GM19328 (cell line): Measurements from ENCODE around the gene SLC44A4.
"Not testable (repeated sequence)": the region's sequence is repeated elsewhere in the genome, so short reads cannot be mapped to it uniquely, and the experiment has no call there.

Experiments used
- ATAC-seq: cut with Tn5 transposase; IDR thresholded peaks from one replicate; pipeline ENCODE4 v1.9.1; 2021; ENCODE audit warnings: mild to moderate bottlenecking, moderate library complexity; ENCODE audit not compliant: unreplicated experiment

Gene SLC44A4

DNA sequence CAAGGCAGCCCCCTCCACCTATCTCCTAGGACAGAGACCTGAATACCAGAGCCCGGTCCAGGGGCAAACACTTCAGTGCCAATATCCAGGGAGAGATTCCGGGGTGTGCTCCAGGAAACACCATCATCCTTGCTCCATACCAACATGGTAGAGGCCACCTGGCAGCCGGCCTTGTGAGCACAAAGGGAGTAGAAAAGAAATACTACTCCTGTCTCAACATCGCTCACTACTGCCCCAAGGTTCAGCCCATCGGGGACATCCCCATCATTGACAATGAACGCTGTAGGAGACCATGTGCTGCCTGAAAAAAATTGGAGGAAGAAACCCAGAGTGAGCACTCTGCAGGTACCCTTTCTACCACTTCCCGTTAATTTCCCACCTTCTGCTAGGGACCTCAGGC is 17.6 kb downstream of the SLC44A4 start:
- ATAC-seq, result no peak

DNA sequence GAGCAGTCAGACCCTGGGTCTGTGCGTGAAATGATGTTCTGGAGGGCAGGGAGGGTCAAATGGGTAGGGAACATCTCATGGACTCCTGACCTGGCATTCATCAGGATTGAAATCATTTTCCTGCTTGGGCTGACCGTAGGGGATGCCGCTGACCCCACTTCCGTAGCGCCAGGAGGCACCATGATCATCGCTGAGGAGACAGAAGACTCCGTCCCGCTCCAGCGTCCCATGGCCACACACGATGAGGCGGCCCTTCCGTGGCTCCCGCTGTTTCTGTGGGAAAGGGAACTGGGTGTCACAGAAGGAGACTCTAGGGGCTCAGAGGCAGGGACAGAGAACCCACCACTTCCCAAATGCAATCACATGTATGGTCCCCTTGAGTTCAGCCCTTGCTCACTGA is 18.4 kb downstream of the SLC44A4 start:
- ATAC-seq, result no peak

DNA sequence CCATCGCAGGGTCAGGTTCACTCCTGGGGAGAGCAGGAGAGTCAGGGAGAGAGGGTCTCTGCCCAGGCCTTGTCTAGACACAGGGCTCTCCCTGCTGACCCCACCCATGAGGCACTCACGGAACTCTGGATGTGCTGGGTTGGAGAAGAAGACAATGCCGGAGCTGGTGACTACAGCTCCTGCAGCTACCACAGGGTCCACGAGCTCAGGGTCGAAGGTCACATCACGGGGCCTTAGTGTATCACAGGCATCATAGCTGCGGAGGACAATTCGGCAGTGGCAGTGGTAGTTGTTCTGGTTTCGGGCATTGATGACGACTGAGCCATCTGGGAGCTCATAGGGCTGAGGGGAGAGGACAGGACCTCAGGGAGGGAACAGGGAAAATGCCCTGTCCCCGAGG is 18.9 kb downstream of the SLC44A4 start:
- no peak for ATAC-seq

DNA sequence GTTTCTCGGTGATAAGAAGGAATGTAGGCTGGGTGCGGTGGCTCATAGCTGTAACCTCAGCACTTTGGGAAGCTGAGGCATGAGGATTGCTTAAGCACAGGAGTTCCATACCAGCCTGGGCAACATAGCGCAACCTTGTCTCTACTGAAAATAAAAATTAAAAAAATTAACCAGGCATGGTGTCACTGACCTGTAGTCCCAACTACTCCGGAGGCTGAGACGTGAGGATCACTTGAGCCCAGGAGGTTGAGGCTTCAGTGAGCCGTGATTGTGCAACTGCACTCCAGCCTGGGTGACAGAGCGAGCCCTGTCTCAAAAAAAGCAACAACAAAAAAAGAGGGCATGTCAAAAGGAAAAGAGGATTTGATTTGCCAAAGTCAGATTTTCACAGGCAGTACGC is 20.1 kb downstream of the SLC44A4 start:
- no peak for ATAC-seq

DNA sequence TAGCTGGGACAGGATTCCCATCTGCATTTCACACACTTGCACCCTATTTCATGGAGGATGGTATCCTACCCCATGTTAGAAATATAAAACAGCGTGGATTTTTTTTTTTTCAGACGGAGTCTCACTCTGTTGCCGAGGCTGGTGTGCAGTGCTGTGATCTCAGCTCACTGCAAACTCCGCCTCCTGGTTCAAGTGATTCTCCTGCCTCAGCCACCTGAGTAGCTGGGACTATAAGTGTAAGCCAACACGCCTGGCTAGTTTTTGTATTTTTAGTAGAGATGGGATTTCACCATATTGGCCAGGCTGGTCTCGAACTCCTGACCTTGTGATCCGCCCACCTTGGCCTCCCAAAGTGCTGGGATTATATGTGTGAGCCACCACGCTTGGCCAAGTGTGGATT is 21.0 kb downstream of the SLC44A4 start:
- ATAC-seq, result not testable (repeated sequence)

DNA sequence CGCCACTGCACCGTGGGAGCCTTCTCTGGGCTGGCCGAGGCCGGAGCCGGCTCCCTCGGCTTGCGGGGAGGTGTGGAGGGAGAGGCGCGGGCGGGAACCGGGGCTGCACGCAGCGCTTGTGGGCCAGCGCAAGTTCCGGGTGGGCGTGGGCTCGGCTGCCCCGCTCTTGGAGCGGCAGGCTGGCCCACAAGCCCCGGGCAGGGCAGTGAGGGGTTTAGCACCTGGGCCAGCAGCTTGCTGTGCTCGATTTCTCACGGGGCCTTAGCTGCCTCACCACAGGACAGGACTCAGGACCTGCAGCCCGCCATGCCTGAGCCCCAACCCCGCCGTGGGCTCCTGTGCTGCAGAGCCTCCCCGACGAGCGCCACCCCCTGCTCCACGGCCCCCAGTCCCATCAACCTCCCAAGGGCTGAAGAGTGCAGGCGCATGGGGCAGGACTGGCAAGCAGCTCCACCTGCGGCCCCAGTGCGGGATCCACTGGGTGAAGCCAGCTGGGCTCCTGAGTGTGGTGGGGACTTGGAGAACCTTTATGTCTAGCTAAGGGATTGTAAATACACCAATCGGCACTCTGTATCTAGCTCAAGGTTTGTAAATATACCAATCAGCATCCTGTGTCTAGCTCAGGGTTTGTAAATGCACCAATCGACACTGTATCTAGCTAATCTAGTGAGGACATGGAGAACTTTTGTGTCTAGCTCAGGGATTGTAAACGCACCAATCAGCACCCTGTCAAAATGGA is 26.6 kb downstream of the SLC44A4 start:
- ATAC-seq, result not testable (repeated sequence)

DNA sequence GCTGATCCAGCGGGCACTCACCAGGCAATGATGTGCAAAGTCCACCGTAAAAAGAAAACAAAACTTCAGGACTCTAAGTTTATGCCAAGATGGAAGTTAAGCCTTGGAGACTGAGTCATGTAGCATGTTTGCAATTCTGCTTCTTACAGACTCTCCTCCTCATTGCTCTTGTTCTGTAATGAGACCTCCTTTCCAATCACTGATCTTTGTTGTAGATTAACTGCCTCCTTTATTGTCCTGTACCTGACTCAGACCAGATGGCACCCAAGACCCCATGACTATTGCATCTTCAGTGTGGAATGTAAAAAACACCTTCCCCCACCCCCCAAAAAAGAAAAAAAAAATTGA is 27.3 kb downstream of the SLC44A4 start:
- no peak for ATAC-seq

DNA sequence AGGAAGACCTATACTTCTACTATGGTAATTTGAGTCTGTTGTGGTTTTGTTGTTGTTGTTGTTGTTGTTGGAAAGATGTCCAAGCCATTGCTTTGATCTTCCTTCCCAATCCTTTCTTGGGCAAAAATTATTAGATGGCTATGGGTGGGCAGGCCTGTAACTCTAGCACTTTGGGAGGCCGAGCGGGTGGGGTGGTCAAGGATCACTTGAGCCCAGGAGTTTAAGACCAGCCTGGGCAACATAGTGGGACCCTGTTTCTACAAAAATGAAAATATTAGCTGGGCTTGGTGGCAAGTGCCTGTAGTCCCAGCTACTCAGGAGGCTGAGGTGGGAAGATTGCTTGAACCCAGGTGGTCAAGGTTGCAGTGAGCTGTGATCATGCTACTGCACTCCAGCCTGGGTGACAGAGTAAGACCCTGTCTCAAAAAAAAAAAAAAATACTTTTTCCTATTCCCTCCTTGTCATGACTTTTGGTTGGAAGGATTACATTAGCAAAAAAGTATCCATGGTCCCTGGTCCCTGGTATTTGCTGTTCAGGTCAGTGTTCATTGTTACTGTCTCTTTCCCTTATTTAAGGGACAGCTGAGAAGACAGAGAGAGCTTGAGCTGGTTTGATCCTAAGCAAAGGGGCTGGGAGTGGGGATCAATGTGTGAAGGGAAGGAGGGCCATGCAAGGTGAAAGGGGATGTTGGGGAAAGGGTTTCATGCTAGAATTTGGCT is 27.9 kb downstream of the SLC44A4 start:
- no peak for ATAC-seq

DNA sequence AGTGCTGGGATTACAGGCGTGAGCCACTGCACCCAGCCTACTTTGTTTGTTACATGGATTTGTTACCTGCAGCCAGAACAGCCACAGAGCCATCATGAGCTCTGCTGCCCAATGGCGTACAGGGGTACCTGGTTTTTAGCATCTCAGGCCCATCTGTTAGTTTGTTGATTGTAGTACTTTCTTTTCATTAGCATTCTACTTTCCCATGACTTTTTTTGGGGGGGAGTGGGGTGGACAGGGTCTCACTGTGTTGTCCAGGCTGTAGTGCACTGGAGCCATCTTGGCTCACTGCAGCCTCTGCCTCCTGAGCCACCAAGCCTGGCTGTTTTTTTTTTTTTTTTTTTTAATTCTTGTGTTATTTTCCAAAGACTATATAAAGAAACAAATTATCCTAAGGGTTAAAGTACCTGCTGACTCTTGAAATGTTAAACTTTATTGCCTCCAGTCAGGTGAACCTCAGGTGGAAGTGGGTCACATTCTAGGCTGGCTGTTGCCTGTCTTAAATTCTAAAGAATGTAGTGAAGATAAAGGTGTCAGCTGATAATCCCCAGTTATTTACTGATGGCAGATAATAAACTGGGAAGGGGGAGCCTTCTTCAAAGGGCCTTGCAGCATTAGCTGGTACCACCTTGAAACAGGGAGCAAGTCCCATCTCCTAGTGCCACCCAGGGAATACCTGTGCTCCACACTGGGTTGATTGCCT is 31.4 kb downstream of the SLC44A4 start:
- no peak for ATAC-seq

DNA sequence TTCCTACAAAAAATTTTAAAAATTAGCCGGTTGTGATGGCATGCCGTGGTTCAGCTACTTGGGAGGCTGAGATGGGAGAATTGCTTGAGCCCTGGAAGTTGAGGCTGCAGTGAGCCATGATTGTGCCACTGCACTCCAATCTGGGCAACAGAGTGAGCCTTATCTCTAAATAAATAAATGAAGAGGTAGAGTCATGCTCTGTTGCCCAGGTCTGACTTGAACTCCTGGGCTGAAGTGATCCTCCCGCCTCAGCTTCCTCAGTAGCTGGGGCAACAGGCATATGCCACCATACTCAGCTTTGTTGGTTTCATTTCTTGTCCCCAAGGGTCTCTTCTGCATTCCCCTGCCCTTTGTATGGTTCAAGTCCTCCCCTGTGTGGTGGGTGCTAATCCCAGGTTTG is 34.3 kb downstream of the SLC44A4 start:
- ATAC-seq, result no peak

DNA sequence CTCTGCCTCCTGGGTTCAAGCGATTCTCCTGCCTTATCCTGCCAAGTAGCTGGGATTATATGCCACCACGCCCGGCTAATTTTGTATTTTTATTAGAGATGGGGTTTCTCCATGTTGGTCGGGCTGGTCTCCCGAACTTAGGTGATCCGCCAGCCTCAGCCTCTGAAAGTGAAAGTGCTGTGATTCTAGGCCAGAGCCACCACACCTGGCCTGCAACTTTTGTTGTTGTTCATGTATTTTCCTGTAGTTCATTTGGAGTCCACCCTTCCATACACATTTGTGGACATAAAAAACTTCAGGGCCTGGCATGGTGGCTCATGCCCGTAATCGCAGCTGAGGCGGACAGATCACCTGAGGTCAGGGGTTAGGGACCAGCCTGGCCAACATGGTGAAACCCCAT is 36.7 kb downstream of the SLC44A4 start:
- no peak for ATAC-seq

DNA sequence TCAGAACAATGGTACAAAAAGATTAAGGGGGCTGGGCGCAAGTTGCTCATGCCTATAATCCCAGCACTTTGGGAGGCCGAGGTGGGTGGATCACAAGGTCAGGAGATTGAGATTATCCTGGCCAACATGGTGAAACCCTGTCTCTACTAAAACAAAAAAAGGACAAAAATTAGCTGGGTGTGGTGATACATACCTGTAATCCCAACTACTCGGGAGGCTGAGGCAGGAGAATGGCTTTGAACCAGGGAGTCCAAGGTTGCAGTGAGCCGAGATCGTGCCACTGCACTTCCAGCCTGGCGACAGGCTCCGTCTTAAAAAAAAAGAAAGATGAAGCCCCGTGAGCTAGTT is 39.0 kb downstream of the SLC44A4 start:
- ATAC-seq, result not testable (repeated sequence)

DNA sequence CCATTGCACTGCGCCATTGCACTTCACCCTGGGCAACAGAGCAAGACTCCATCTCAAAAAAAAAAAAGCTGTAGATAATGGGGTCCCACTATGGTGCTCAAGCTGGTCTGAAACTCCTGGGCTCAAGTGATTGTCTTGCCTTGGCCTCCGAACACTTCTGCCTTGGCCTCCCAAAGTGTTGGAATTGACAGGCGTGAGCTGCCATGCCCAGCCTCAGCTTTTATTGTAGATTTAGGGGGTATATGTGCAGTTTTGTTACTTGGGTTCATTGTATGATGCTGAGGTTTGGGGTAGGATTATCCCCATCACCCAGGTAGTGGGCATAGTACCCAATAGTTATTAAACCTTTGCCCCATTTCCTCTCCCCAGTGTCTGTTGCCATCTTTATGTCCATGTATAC is 39.8 kb downstream of the SLC44A4 start:
- no peak for ATAC-seq

DNA sequence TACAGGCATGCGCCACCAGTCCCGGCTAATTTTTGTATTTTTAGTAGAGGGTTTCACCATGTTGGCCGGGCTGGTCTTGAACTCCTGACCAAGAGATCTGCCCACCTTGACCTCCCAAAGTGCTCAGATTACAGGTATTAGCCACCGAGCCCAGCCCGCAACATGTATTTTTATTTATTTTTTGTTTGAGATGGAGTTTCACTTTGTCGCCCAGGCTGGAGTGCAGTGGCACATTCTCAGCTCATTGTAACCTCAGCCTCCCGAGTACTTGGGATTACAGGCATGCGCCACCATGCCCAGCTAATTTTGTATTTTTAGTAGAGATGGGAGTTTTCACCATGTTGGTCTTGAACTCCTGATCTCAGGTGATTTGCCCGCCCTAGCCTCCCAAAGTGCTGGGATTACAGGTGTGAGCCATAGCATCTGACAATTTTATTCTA is 40.7 kb downstream of the SLC44A4 start:
- ATAC-seq, result not testable (repeated sequence)

DNA sequence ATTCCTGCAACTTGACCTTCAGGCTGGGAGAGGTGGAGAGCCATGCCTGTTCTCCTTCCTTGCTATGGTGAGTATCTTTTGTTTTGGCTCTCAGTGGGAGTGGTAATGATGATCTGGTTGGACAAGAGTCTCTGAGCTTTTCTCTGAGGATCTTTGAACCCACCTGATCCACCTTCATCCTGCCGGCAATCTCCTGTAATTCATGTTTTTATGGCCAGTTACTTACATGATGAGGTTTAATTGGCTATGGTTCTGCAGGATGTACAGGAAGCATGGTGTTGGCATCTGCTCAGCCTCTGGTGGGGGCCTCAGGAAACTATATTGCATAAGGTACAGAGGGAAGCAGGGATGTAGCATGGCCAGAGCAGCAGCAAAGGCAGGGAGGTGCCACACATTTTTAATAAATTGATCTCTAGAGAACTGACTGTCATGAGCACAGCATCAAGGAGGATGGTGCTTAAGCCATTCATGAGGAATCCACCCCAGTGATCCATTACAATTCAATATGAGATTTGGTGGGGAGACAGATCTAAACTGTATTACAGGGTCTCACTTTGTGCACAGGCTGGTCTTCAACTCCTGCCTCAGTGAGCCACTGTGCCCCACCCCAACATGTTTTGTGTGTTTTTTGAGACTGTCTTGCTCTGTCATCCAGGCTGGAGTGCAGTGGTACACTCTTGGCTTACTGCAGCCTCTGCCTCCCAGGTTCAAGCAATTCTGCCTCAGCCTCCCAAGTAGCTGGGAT is 41.3 kb downstream of the SLC44A4 start:
- ATAC-seq, result no peak

DNA sequence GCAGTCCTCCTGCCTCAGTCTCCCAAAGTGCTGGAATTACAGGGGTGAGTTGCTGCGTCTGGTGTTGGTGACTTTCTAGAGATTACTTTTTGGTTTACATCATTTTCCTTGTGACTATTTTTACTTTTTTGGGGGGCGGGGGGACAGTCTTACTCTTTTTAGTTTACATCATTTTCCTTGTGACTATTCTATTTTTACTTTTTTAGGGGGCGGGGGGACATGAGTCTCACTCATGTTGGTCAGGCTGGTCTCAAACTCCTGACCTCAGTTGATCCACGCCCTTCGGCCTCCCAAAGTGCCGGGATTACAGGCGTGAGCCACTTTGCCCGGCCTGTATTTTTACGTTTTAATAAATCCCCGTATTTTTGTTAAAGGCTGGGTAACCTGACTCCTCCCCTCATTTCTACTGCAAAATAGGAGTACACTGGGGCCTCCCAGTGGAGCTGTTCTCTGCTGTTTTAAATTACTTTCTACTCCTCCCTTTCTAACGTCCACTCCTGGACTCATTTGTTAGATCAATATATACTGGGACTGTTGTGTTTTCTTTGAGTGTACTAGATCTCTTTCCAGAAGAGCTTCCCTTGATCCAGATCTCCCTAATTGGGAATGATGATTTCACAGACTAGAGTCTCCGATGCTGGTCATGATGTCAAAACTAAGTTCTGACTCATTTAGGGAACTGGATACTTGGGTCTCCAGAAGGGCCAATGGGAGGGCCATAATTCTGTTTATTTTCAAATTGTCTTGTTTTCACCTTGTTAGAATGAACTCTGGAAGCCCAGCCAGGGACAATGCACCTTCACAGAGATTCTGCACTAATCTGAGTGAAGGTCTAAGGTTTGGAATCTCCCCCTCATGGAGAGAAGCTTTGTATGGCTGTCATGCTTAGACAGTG is 42.1 kb downstream of the SLC44A4 start:
- no peak for ATAC-seq

DNA sequence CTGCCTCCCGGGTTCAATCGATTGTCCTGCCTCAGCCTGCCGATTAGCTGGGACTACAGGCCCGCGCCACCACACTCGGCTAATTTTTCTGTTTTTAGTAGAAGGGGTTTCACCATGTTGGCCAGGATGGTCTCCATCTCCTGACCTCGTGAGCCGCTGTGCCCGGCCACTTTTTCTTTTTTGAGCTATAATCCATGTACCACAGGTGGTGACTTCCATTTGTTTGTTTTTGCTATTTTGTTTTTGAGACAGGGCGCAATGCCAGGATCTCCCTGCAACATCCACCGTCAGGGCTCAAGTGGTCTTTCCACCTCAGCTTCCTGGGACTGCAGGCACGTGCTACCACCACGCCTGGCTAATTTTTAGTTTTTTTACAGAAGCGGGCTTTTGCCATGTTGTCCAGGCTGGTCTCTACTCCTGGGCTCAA is 42.7 kb downstream of the SLC44A4 start:
- ATAC-seq, result no peak

DNA sequence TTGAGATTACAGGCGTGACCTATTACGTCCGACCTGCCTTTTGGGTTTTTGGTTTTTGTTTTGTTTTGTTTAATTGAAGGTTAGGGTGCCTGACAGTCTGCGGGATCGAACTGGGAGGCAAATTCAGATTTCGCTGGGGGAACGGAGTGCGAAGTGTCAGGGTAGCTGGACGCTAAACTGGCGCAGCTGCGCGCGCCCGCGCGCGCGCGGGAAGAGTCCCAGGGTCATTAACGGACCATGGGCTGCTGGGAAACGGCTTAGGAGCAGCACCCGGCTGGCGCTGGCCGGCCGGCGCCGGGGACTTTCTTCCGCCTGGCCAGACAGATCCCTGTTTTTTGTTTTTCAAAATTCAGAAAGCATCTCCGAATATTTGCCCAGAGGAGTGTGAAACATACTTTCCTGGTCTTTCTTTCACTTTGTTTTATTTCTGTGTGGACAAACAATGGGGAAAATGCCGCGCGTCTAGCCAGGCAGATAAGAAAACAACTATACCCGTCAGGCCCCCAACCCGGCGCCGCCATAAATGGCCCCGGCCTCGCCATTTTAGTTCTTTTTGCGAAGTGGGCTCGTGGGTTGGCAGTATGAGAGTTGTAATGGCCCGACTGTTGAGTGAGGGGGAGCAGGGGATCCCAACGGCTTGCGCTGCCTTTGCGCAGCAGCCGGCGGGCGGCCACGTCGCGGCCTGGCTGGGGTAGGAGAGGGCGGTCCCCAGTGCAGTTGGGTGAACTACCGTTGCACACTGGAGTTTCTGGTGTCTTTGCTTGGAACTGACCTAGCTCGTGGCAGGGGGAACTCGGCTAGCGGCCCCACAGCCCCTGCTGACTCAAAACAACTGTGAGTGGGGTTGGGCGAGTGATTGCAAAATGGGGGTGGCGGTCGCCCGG is 44.2 kb downstream of the SLC44A4 start:
- ATAC-seq, result no peak
